ENCODE data around the gene NT5DC2. TPM values are rescaled to one million over a fixed set of nuclear protein-coding genes. Genes with fewer than 3 reads are reported as not detected.

The NT5DC2 gene
- polyA plus RNA-seq, 1 experiment = 97.9 TPM

DNA sequence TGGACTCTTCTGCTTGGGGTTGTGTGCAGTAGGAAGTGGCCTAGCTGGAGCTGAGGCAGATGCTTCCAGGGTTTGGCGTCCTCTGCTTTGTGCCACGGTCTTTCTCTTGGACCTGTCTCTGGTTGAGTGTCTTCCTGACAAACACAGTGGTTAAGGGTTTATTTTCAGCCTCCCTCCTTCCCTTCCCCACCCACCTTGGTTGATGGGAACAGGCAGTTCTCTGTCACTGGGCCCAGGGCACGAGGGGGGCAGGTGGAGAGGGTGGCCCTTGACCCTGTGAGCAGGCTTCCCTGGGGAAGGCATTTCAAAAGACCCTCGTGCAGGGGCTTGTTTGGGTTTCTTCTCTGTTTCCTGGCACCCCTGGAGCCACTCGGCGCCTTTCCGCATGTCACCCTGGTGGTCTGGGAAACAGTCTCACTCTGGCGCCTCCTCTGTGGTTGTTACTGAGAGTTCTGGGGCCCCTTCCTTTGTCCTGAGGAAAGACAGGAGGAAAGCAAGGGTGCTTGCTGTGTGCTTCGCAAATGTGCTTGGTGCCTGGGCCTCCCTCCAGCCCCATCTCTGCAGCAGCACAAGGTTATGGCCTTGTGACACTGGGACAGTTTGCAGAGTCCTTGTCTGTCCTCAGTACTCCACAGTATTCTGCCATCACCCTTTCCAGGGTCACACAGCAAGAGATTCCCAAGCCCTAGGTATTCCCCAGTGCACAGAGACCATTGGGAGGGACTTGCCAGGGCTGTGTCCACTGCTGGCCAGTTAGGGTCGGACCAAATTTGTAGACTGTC lies 48.8 kb downstream of the NT5DC2 start:
- no peak for DNase-seq (ENCODE audit: low read depth, low spot score)
- Histone ChIP-seq H3K9me3 (ENCODE audit: control insufficient read depth, insufficient read depth, low read length) (no peaks in the 10 kb centered on the region; the same call in 1 of the 2 replicates), H3K27me3 (ENCODE audit: control insufficient read depth, insufficient read depth, low read length) (no peaks in the 10 kb centered on the region), H3K4me3 (ENCODE audit: low read depth, low read length) (no peak overlapping the region), H3K27ac (ENCODE audit: low read depth, low read length) (peak overlapping the region; percentile 21)
- CTCF ChIA-PET = no interaction called here
- POLR2A ChIA-PET = no interaction called here
- TF ChIP-seq, protein P1, sequence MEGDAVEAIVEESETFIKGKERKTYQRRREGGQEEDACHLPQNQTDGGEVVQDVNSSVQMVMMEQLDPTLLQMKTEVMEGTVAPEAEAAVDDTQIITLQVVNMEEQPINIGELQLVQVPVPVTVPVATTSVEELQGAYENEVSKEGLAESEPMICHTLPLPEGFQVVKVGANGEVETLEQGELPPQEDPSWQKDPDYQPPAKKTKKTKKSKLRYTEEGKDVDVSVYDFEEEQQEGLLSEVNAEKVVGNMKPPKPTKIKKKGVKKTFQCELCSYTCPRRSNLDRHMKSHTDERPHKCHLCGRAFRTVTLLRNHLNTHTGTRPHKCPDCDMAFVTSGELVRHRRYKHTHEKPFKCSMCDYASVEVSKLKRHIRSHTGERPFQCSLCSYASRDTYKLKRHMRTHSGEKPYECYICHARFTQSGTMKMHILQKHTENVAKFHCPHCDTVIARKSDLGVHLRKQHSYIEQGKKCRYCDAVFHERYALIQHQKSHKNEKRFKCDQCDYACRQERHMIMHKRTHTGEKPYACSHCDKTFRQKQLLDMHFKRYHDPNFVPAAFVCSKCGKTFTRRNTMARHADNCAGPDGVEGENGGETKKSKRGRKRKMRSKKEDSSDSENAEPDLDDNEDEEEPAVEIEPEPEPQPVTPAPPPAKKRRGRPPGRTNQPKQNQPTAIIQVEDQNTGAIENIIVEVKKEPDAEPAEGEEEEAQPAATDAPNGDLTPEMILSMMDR (IDR thresholded peaks at IDR 0.05; ENCODE audit: low read depth, low read length) = no peak

DNA sequence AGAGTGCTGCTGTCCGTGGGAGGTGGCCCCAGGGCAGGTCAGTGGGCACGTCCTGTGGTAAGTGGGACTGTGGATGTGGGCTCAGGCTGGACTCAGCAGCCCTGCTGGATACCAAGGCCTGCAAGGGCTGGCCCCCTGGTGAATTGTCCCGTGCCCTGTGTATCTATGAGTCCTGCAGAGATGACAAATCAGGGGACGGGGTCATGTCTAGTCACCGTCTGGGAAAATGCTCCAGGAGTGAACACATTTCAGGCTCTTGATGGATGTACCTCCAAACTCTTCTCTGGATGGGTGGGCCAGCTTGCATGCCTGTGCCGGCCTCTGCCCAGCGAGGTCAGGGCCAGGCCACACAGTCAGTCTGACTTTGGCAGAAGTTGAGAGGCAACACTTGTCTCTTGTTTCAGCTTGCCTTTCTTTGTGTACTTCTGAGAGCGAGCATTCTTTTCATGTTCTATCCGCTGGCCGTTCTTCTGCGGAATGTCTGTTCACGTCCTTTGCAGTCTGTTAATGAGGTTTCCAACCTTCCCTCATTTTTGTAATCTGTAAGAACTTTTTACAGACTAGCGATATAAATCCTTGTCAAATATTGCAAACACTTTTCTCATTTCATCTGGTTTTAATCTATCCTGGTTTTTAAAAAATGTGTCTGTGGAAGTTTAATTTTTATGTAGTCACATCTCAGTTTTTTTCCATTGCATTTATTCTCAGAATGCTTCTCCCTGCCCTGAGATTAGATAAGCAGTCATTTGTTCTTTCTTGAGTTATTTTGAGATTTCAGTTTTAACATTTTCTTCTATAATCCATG lies 49.9 kb downstream of the NT5DC2 start:
- POLR2A ChIA-PET = no interaction called here

DNA sequence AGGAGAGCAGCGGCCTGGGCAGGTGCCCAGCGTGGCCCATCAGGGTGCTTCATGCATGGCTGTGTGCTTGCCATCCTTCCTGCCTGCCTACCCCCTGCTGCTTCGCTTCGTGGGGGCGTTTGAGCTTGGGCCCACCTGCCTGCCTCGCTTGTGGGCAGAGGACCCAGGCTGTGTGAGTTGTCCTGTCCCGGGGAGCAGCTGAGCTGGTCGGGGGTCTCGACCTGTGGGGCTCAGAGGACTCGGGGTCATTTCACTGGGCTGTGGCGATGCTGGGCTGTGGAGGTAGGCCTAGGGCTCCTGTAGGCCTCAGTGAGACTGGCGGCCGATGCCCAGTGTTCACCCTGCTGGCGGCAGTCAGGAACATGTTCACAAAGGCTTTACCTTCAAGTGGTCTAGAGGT lies 50.6 kb downstream of the NT5DC2 start:
- CTCF ChIA-PET = interaction anchor here (2.4 kb wide), 1 partner anchor 11 kb away, joined by 11 read pairs; no protein-coding TSS in a partner anchor
- Histone ChIP-seq H3K4me3 (ENCODE audit: low read depth, low read length) (no peak overlapping the region), H3K27me3 (ENCODE audit: control insufficient read depth, insufficient read depth, low read length) (no peaks in the 10 kb centered on the region), H3K9me3 (ENCODE audit: control insufficient read depth, insufficient read depth, low read length) (no peaks in the 10 kb centered on the region; the same call in 1 of the 2 replicates), H3K27ac (ENCODE audit: low read depth, low read length) (peak overlapping the region; percentile 57)
- POLR2A ChIA-PET = no interaction called here
- no peak for DNase-seq (ENCODE audit: low read depth, low spot score)
- TF ChIP-seq, protein P1 (IDR thresholded peaks at IDR 0.05; ENCODE audit: low read depth, low read length) = no peak

More for the DNA sequence above, 49.9 kb downstream of the NT5DC2 start:
- Histone ChIP-seq H3K27me3 (ENCODE audit: control insufficient read depth, insufficient read depth, low read length) (no peaks in the 10 kb centered on the region), H3K9me3 (ENCODE audit: control insufficient read depth, insufficient read depth, low read length) (no peaks in the 10 kb centered on the region; the same call in 1 of the 2 replicates), H3K27ac (ENCODE audit: low read depth, low read length) (peak overlapping the region; percentile 57), H3K4me3 (ENCODE audit: low read depth, low read length) (no peak overlapping the region)
- CTCF ChIA-PET = no interaction called here
- TF ChIP-seq, protein P1 (IDR thresholded peaks at IDR 0.05; ENCODE audit: low read depth, low read length) = no peak
- peak; percentile 41 for DNase-seq (ENCODE audit: low read depth, low spot score)

DNA sequence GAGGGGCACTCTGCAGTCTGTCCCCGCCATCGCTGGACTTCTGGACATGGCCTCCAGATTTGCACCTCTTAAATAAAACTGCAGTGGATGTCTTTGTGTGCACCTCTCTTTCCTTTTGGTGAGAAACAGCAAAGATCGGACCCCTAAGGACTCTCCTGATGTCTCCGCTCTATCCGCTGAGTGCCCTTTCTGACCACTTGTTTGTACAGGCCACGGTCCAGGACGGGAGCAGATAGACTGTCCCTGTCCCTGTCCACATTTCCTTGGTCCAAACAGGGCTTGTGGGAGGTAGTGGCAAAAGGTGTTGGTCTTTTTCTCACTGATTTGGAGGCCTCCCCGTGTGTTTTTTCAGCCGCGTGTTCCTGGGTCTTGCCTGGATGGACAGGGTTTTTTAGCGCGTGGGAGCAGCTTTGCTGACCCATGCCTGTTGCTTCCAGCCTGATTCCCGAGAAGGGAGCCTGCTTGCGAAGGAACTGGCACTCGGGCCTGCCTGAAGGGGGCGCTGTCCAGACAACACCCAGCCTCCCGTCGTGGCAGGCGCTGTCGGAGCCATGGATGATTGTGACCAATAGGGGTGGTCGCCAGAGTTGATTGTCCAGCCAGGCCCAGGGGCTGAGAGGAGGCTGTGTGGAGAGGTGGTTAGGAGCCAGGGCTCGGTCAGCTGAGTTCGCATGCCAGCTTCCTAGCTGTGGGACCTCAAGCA lies 51.7 kb downstream of the NT5DC2 start:
- no peak overlapping the region for H3K27ac ChIP-seq (ENCODE audit: low read depth, low read length)
- ChIA-PET CTCF (interaction anchor here (2.4 kb wide), 1 partner anchor 10 kb away, joined by 11 read pairs; no protein-coding TSS in a partner anchor), POLR2A (no interaction called here)
- TF ChIP-seq, protein P1 (IDR thresholded peaks at IDR 0.05; ENCODE audit: low read depth, low read length) = peak; percentile 45
- no peak for DNase-seq (ENCODE audit: low read depth, low spot score)
- H3K9me3 ChIP-seq (ENCODE audit: control insufficient read depth, insufficient read depth, low read length) = no peaks in the 10 kb centered on the region; the same call in 1 of the 2 replicates
- no peaks in the 10 kb centered on the region for H3K27me3 ChIP-seq (ENCODE audit: control insufficient read depth, insufficient read depth, low read length)
- no peak overlapping the region for H3K4me3 ChIP-seq (ENCODE audit: low read depth, low read length)

Measured in AG04450 (cell line).